DOHH2 (cell line): Measurements from ENCODE around the gene TRPM3.

Experiments used
- H3F3A ChIP-seq: fragments of 200-600 bp; sonication (generic), shearing (Covaris generic); 2 replicates; pipeline ENCODE4 v1.6.0; 2016; ENCODE audit warnings: antibody characterized with exemption, mild to moderate bottlenecking; ENCODE audit not compliant: control insufficient read depth, insufficient read depth
- H3K27ac ChIP-seq: fragments of 200-600 bp; sonication (generic); 2 replicates; pipeline ENCODE4 v1.5.1; 2014; ENCODE audit warnings: low read depth, mild to moderate bottlenecking, low read length, moderate library complexity
- H3K27me3 ChIP-seq: fragments of 200-600 bp; sonication (generic); 2 replicates; pipeline ENCODE4 v1.6.1; 2014; ENCODE audit warnings: mild to moderate bottlenecking, low read length, mixed read lengths; ENCODE audit not compliant: control insufficient read depth
- H3K36me3 ChIP-seq: fragments of 200-600 bp; sonication (generic); 2 replicates; pipeline ENCODE4 v1.6.1; 2014; ENCODE audit warnings: mild to moderate bottlenecking, low read length, moderate library complexity, mixed read lengths; ENCODE audit not compliant: control insufficient read depth
- H3K4me1 ChIP-seq: fragments of 200-600 bp; sonication (generic); 2 replicates; pipeline ENCODE4 v1.6.1; 2014; ENCODE audit warnings: mild to moderate bottlenecking, low read length, mixed read lengths; ENCODE audit not compliant: control insufficient read depth
- H3K4me2 ChIP-seq: fragments of 200-600 bp; sonication (generic); 2 replicates; pipeline ENCODE4 v1.6.0; 2014; ENCODE audit warnings: mild to moderate bottlenecking, low read length, moderate library complexity
- H3K4me3 ChIP-seq: fragments of 200-600 bp; sonication (generic); 2 replicates; pipeline ENCODE4 v1.5.1; 2014; ENCODE audit warnings: mild to moderate bottlenecking, low read length, mixed read lengths
- H3K79me2 ChIP-seq: fragments of 200-600 bp; sonication (generic); 2 replicates; pipeline ENCODE4 v1.6.1; 2014; ENCODE audit warnings: mild to moderate bottlenecking, low read length, mixed read lengths; ENCODE audit not compliant: control insufficient read depth
- H3K9me2 ChIP-seq: fragments of 200-600 bp; sonication (generic); replicated peaks from 2 replicates; pipeline ENCODE4 v1.6.1; 2014; ENCODE audit warnings: mild to moderate bottlenecking, low read length, mixed read lengths; ENCODE audit not compliant: control insufficient read depth
- H3K9me3 ChIP-seq: fragments of 200-600 bp; sonication (generic); 2 replicates; pipeline ENCODE4 v1.6.1; 2014; ENCODE audit warnings: antibody characterized with exemption, low read length, mixed read lengths; ENCODE audit not compliant: control insufficient read depth, insufficient read depth
- H4K20me1 ChIP-seq: fragments of 200-600 bp; sonication (generic); 2 replicates; pipeline ENCODE4 v1.6.0; 2014; ENCODE audit warnings: low read depth, mild to moderate bottlenecking, antibody characterized with exemption, low read length, moderate library complexity; ENCODE audit not compliant: control insufficient read depth, insufficient read depth
- EZH2phosphoT487 ChIP-seq: fragments of 200-600 bp; sonication (generic); IDR thresholded peaks from 2 replicates; pipeline ENCODE4 v1.6.1; 2017; ENCODE audit warnings: borderline replicate concordance, mild to moderate bottlenecking, antibody characterized with exemption, low read length, moderate library complexity, mixed read lengths
- TF ChIP-seq, protein P1 (sequence below): fragments of 200-600 bp; sonication (generic); IDR thresholded peaks from one replicate; pipeline ENCODE4 v1.5.1; 2014; ENCODE audit warnings: antibody characterized with exemption, mild to moderate bottlenecking, low read depth, low read length; ENCODE audit not compliant: poor library complexity, severe bottlenecking

TRPM3 gene

DNA sequence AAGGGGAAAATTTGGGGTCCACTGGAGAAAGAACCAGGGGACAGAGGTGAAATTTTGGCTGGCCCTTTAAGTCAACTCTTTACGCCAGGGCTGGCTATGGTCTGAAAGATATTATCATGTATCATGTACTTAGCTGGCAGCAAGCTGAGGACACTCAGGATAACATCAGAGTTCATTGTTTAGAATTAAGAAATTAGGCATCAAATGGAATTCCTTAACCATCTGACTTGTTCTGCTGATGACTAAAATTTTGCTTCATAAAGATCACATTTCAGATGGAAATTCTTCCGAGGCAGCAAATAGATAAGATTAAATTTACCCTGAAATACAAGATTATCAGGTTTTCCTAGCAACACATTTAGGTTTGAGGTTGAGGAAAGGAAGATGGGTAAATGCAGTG is 437.6 kb downstream of the TRPM3 start:
- TF ChIP-seq, protein P1, sequence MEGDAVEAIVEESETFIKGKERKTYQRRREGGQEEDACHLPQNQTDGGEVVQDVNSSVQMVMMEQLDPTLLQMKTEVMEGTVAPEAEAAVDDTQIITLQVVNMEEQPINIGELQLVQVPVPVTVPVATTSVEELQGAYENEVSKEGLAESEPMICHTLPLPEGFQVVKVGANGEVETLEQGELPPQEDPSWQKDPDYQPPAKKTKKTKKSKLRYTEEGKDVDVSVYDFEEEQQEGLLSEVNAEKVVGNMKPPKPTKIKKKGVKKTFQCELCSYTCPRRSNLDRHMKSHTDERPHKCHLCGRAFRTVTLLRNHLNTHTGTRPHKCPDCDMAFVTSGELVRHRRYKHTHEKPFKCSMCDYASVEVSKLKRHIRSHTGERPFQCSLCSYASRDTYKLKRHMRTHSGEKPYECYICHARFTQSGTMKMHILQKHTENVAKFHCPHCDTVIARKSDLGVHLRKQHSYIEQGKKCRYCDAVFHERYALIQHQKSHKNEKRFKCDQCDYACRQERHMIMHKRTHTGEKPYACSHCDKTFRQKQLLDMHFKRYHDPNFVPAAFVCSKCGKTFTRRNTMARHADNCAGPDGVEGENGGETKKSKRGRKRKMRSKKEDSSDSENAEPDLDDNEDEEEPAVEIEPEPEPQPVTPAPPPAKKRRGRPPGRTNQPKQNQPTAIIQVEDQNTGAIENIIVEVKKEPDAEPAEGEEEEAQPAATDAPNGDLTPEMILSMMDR = no peak
- no peak for TF ChIP-seq EZH2phosphoT487
- H3K4me3 ChIP-seq = no peak overlapping the region
- H3K9me3 ChIP-seq = no peaks in the 10 kb centered on the region
- no peaks in the 10 kb centered on the region for H3K9me2 ChIP-seq
- no peaks in the 10 kb centered on the region for H3K4me1 ChIP-seq
- no peaks in the 10 kb centered on the region; the same call in 1 of the 2 replicates for H3K27me3 ChIP-seq
- no peak overlapping the region for H3K4me2 ChIP-seq
- H3K79me2 ChIP-seq = no peaks in the 10 kb centered on the region
- H4K20me1 ChIP-seq = no peaks in the 10 kb centered on the region
- H3K27ac ChIP-seq = no peak overlapping the region
- no peaks in the 10 kb centered on the region for H3K36me3 ChIP-seq
- no peaks in the 10 kb centered on the region for H3F3A ChIP-seq

DNA sequence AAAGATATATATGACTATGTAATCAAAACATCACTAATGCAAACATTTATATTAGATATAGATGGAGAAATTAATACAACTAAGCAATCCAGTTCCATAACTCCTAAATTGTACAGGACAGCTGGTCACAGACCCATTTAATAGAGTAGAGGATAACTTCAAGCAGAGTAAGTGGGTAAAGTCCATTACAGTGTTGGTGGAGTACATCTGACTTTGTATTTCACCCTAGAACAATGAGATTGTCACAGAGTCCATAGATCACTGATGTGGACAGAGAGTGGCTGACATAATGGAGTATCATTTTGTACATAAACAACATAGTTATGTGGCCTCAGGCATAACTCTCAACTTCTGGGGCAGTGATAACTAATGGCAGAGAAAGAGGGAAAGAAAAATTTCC is 439.1 kb downstream of the TRPM3 start:
- H3K27me3 ChIP-seq = no peaks in the 10 kb centered on the region
- H3K79me2 ChIP-seq = no peaks in the 10 kb centered on the region
- no peaks in the 10 kb centered on the region for H3K9me2 ChIP-seq
- no peaks in the 10 kb centered on the region for H4K20me1 ChIP-seq
- no peak overlapping the region for H3K27ac ChIP-seq
- no peaks in the 10 kb centered on the region for H3K4me1 ChIP-seq
- no peaks in the 10 kb centered on the region for H3K36me3 ChIP-seq
- TF ChIP-seq, protein P1 = no peak
- no peak for TF ChIP-seq EZH2phosphoT487
- no peak overlapping the region for H3K4me3 ChIP-seq
- H3K4me2 ChIP-seq = no peak overlapping the region
- H3F3A ChIP-seq = no peaks in the 10 kb centered on the region
- H3K9me3 ChIP-seq = no peaks in the 10 kb centered on the region

DNA sequence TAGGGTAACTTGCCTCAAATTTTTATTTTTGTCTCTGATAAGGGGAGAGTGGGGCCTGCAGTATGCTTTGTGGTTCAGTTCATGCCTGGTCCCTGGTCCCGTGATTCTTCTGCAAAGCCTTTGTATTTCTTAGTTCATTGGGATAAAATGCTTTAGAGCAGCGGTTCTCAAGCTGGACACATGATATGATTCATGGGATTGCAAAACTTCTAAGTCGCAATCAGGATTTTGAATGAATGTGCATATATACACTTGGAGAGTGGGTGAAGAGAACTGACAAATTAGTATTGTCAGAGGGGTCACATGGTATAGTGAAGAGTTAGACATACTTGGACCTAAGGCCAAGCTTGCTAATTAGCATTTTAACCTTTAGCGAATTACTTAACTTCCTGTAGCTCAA is 441.6 kb downstream of the TRPM3 start:
- no peak overlapping the region for H3K4me3 ChIP-seq
- no peaks in the 10 kb centered on the region for H3K9me3 ChIP-seq
- no peaks in the 10 kb centered on the region for H3K9me2 ChIP-seq
- no peaks in the 10 kb centered on the region for H3K79me2 ChIP-seq
- TF ChIP-seq, protein P1 = no peak
- no peak for TF ChIP-seq EZH2phosphoT487
- H4K20me1 ChIP-seq = no peaks in the 10 kb centered on the region
- H3K4me2 ChIP-seq = no peak overlapping the region
- no peaks in the 10 kb centered on the region for H3F3A ChIP-seq
- no peaks in the 10 kb centered on the region for H3K4me1 ChIP-seq
- H3K36me3 ChIP-seq = no peaks in the 10 kb centered on the region
- no peaks in the 10 kb centered on the region for H3K27me3 ChIP-seq
- H3K27ac ChIP-seq = no peak overlapping the region

DNA sequence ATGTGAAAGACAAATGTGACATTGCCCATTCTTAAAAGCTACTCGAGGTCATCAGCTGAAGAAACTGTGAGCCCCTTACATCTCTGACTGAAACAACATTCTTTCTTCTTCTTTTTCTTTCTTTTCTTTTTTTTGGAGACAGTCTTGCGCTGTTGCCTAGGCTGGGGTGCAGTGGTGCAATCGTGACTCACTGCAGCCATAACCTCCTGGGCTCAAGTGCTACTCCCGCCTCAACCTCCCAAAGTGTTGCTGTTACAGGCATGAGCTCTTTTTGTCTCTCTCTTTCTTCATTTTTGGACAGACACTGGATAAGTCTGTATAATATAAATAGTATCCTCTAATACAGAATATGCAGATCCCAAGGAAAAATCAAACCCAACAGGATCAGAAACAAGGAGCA is 443.3 kb downstream of the TRPM3 start:
- no peaks in the 10 kb centered on the region for H3K9me2 ChIP-seq
- H3K36me3 ChIP-seq = no peaks in the 10 kb centered on the region
- H4K20me1 ChIP-seq = no peaks in the 10 kb centered on the region
- H3K27ac ChIP-seq = no peak overlapping the region
- TF ChIP-seq, protein P1 = no peak
- no peak for TF ChIP-seq EZH2phosphoT487
- H3K4me2 ChIP-seq = no peak overlapping the region
- H3K4me3 ChIP-seq = no peak overlapping the region
- H3K4me1 ChIP-seq = no peaks in the 10 kb centered on the region
- no peaks in the 10 kb centered on the region for H3F3A ChIP-seq
- no peaks in the 10 kb centered on the region for H3K9me3 ChIP-seq
- H3K27me3 ChIP-seq = no peaks in the 10 kb centered on the region
- no peaks in the 10 kb centered on the region for H3K79me2 ChIP-seq
